MG63 (cell line): ENCODE measurements around the gene ILDR2. TPM values are rescaled to one million over a fixed set of nuclear protein-coding genes. Genes with fewer than 3 reads are reported as not detected.
A peak's percentile ranks its signal among the peaks of the same experiment; 100 is the strongest.

ENCODE experiments used
- DNase-seq: peaks from one replicate; pipeline ENCODE4 v3.0.0-alpha.2; 2020
- H3K27me3 ChIP-seq: fragments of 250-450 bp; sonication (Bioruptor Pico); 2 replicates; pipeline ENCODE4 v1.5.1; 2020; ENCODE audit warnings: mild to moderate bottlenecking, moderate library complexity
- H3K36me3 ChIP-seq: fragments of 250-450 bp; sonication (Bioruptor Pico); 2 replicates; pipeline ENCODE4 v1.5.1; 2020; ENCODE audit warnings: mild to moderate bottlenecking, moderate library complexity
- H3K4me3 ChIP-seq: fragments of 250-450 bp; sonication (Bioruptor Pico); 2 replicates; pipeline ENCODE4 v1.5.1; 2020; ENCODE audit warnings: mild to moderate bottlenecking, moderate library complexity
- H3K9me3 ChIP-seq: fragments of 250-450 bp; sonication (Bioruptor Pico); 2 replicates; pipeline ENCODE4 v1.5.1; 2020; ENCODE audit warnings: mild to moderate bottlenecking, moderate library complexity
- total RNA-seq: library from RNA; depleted of rRNA; stranded (reverse); fragments of >200 nt; shearing (Covaris generic); gene quantifications from 2 replicates; pipeline ENCODE4 v1.2.3, GENCODE V29; 2014; ENCODE audit warnings: low replicate concordance

ILDR2 gene
- total RNA-seq, 1 experiment from 2014 or later: not detected

DNA sequence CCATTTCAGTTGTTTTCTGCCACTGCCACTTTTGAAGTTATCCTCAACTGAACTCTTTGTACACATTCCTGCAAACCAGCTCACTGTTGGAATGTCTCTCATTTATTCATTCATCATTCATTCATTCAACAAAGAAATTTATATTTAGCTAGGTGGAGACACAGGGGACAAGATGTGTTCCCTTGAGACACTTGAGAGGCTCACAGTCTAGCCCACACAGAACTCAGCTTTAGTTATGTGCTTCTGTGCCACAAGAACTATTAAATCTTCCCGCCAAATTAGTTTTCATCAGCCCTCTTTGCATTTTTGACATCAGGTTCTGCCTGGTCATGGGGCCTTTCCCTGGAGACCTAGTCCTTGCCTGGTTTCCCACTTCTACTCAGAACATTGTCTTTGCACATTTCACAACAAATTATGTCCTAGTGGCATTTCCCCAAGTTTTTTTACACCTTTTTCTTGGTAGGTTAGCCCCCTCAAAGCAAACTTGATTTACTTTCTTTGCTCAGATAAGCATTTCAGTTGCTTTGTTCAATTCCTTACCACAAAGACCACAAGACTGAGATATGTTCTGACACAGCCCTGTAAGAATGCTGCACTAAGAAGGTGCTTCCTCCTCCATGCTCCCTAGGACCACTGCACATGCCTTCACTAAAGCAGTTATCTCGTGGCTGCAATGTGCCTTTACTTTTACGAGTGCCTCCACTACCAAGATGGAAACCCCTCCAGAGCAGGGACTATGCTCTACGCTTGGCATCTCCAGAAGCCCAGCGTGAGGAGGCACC, 31.0 kb downstream of the ILDR2 start:
- H3K4me3 ChIP-seq: no peak overlapping the region
- no peaks in the 10 kb centered on the region for H3K9me3 ChIP-seq

DNA sequence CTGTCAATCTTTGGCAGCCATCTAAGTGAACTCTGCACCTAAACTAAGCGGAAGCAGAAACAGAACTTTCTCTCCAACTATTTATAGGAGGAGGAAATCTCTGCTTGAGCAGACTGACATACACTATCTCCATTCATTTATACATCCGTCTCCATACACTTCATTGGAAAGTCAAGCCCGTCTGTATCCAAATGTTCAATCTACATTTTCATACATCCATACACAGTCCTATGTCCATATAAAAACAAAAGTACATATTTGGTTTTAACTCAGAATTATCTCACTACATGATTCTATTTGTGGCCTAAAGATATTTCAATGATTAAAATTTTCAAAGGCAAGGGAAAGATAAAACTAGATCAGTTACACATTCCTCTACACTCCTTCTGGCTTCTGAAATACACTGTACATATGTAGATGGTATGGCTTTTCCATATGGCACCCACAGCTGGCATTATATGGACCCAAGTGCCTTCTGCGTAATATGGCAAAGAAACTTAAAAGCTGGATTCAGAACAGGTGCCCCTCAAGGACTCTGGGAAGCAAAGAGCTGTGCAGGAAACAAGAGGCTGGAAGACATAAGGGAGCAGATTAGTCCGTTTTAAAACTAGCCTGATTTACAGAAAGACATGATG, 35.5 kb downstream of the ILDR2 start:
- no peaks in the 10 kb centered on the region; the same call in 1 of the 2 replicates for H3K9me3 ChIP-seq
- H3K36me3 ChIP-seq: no peaks in the 10 kb centered on the region
- no peak overlapping the region for H3K4me3 ChIP-seq
- H3K27me3 ChIP-seq: peaks cover 2% of the 10 kb centered on the region; the same call in 1 of the 2 replicates
- DNase-seq: no peak

More for the DNA sequence above, 31.0 kb downstream of the ILDR2 start:
- peaks cover 31% of the 10 kb centered on the region for H3K27me3 ChIP-seq
- H3K36me3 ChIP-seq: no peaks in the 10 kb centered on the region
- no peak for DNase-seq

DNA sequence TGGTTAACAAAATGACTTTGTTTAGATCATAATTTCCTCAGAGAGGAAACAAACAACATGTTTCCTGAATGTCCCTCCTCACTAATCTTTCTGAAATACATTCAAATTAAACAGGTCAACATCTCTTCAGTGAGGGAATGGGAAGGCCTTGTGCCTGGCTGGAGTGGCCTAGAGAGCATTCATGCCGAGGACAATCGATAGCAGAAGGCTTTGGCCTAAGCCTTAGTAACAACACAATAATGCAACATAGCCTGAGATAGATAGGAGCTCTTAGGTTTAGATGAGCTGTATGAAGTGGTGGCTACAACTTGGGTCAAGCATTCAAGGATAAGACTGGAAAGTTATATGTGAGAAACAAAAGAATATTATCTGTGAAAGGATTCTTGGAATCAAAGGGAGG, 37.4 kb downstream of the ILDR2 start:
- Histone ChIP-seq H3K9me3 (no peaks in the 10 kb centered on the region; the same call in 1 of the 2 replicates), H3K27me3 (no peaks in the 10 kb centered on the region; the same call in 1 of the 2 replicates), H3K4me3 (no peak overlapping the region), H3K36me3 (no peaks in the 10 kb centered on the region)
- no peak for DNase-seq

DNA sequence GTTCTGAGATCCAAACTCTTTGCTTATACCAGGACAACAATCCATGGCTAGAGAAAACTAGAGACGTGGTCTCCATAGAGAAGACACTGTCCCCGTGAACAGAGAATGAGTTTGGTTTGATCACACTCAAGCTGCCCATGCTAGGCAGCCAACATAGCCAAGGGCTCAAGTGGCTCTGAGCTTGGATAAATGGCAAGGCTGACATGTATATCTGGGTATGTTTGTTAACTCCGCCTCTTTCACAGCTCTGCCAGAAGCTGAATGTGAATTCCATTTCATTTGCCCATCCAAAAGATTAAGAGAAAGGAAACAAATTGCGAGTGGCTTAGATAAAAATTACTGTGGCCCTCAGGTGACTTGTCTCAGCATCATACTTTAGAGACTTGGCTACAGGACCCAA, 38.0 kb downstream of the ILDR2 start:
- no peaks in the 10 kb centered on the region for H3K36me3 ChIP-seq

DNA sequence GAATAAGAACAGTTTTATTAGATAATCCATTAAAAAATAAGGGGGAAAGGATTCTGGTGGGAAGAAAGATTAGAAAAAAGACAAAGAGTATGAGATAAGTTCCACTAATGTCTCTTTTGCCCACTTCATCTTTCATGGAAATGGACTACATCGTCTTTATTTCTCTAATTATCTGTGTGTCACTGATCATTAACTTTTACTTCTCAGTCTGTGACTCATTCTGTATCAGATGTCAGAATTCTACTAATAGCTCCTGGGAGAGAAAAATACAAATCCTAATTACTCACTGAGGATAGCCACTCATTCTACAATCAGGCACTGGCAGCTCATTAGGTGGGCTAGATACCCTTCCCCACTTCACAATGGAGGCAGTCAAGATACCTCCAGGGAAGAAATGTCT, 41.7 kb downstream of the ILDR2 start:
- Histone ChIP-seq H3K9me3 (no peaks in the 10 kb centered on the region; the same call in 1 of the 2 replicates), H3K4me3 (no peak overlapping the region), H3K36me3 (no peaks in the 10 kb centered on the region), H3K27me3 (peaks cover 15% of the 10 kb centered on the region; the same call in 1 of the 2 replicates)
- no peak for DNase-seq

More for the DNA sequence above, 38.0 kb downstream of the ILDR2 start:
- no peak for DNase-seq
- H3K27me3 ChIP-seq: no peaks in the 10 kb centered on the region; the same call in 1 of the 2 replicates
- no peaks in the 10 kb centered on the region; the same call in 1 of the 2 replicates for H3K9me3 ChIP-seq
- no peak overlapping the region for H3K4me3 ChIP-seq

DNA sequence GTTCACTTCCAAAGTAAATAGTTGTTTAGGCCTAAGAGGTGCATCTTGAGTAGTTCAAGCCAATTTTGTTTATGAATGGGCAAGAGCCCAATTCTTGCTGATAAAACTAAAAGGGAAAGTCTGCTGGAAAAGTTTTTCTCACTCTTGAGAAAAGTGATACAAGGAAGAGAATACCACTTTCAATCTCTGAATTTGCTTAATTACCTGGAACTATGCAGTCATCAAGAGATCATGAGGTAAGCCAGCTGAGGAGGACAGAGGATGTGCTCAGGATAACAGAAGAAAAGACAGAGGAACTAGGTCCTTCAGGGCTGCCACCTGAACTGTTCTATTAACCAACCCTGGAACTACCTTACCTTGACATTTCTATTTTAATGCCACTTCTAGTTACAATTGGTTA, 42.2 kb downstream of the ILDR2 start:
- H3K9me3 ChIP-seq: no peaks in the 10 kb centered on the region; the same call in 1 of the 2 replicates
- H3K4me3 ChIP-seq: no peak overlapping the region
- DNase-seq: no peak
- H3K36me3 ChIP-seq: no peaks in the 10 kb centered on the region
- peaks cover 15% of the 10 kb centered on the region; the same call in 1 of the 2 replicates for H3K27me3 ChIP-seq

DNA sequence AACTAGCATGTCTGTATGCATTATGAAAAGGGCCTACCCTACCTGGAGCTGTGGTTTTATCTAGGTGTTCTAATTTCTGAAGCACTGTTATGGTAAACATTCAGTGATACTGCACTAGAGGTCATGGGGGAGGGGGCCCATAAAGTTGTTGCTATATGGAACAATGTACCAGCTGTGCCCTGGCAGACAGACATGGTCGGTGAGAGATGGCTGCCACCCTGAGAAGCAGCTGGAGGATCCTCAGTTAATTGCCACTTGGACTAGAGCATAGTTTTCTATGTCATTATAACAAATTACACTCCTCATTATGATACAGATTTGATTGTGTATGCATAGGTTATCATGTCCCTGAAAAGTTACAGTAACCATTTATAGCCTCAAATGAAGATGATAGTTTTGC, 45.4 kb downstream of the ILDR2 start:
- no peaks in the 10 kb centered on the region for H3K36me3 ChIP-seq
- no peaks in the 10 kb centered on the region for H3K9me3 ChIP-seq
- peaks cover 15% of the 10 kb centered on the region; the same call in 1 of the 2 replicates for H3K27me3 ChIP-seq
- no peak for DNase-seq
- H3K4me3 ChIP-seq: no peak overlapping the region

DNA sequence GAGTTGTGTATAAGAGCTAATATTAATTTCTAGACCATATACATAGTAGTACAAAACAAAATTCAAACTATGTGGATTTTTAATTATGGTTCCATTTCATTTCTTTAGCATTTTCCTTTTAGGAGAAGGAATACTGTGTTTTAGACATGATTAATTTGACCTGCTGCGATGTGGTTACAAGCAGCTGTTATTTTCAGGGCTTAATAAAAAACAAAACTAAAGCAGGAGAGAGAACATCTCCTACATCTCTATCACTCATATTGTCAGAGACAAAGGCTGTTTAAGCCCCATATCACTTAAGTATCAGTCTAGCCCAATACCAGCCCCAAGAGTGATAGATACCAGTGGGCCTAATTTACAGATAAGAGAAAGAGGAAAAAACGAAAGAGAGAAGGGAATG, 47.6 kb downstream of the ILDR2 start:
- Histone ChIP-seq H3K9me3 (no peaks in the 10 kb centered on the region), H3K36me3 (no peaks in the 10 kb centered on the region)
- DNase-seq: no peak

DNA sequence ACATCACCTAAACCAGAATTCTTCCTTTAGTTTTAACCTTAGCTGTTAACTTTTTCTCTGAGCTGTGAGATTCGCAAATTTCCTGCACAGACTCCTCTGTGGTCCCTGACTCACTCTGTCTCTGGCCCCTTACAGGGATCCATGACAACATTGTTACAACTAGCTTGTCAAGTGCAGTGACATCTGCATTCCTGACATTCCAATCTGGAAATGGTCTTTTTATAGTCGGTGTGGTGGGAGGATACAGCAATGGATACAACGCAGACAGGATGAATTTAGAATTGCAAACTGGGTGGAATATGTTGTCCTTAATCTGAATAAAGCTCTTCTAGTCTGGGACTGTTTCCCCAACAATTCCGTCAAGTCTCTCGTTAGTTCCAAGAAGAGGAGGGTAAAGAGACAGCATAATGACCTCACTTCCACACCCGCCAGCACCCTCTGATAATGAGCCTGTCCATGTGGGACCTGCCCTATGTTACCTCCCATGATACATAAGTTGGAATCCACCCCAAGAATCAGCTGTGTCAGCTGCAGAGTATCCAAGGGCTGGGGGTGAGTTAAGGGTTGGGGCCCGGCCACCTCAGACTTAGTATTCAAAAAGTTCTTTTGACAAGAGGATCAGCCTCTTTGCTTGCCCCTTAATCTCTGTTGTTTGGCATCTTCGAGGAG, 49.4 kb downstream of the ILDR2 start:
- no peak for DNase-seq
- Histone ChIP-seq H3K4me3 (no peak overlapping the region), H3K36me3 (no peaks in the 10 kb centered on the region), H3K27me3 (peaks cover 7% of the 10 kb centered on the region; the same call in 1 of the 2 replicates), H3K9me3 (no peaks in the 10 kb centered on the region)

More for the DNA sequence above, 47.6 kb downstream of the ILDR2 start:
- Histone ChIP-seq H3K4me3 (no peak overlapping the region), H3K27me3 (peaks cover 15% of the 10 kb centered on the region; the same call in 1 of the 2 replicates)

DNA sequence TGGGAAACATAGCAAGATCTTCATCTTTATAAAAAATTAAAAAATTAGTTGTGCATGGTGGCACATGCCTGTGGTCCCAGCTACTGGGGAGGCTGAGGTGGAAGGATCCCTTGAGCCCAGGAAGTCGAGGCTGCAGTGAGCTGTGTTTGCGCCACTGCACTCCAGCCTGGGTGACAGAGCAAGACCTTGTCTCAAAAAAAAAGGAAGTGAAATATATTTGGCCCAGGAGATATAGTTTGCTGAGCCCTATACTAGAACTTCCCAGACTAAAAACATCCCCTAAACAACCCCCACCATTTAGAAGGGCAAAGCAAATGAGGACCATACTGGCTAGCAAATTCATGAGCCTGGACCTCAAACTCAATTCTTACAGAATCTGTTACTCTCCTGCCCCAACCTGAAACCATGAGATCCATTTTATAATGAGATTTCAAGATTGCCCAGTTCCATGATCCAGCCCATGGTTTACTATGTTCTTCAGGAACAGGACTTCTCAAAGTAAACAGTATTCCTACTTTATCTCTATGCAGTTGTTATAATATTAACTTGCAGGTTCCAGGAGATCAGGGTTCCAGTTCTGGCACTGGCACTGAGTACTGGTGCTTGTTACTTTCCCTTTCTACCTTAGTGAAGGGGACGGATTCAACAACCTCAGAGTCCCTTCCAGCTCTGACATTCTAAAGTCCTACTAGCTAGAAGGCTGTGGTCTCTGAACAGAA, 50.4 kb downstream of the ILDR2 start:
- no peak for DNase-seq
- Histone ChIP-seq H3K36me3 (no peaks in the 10 kb centered on the region), H3K4me3 (no peak overlapping the region), H3K9me3 (no peaks in the 10 kb centered on the region), H3K27me3 (peaks cover 4% of the 10 kb centered on the region; the same call in 1 of the 2 replicates)

DNA sequence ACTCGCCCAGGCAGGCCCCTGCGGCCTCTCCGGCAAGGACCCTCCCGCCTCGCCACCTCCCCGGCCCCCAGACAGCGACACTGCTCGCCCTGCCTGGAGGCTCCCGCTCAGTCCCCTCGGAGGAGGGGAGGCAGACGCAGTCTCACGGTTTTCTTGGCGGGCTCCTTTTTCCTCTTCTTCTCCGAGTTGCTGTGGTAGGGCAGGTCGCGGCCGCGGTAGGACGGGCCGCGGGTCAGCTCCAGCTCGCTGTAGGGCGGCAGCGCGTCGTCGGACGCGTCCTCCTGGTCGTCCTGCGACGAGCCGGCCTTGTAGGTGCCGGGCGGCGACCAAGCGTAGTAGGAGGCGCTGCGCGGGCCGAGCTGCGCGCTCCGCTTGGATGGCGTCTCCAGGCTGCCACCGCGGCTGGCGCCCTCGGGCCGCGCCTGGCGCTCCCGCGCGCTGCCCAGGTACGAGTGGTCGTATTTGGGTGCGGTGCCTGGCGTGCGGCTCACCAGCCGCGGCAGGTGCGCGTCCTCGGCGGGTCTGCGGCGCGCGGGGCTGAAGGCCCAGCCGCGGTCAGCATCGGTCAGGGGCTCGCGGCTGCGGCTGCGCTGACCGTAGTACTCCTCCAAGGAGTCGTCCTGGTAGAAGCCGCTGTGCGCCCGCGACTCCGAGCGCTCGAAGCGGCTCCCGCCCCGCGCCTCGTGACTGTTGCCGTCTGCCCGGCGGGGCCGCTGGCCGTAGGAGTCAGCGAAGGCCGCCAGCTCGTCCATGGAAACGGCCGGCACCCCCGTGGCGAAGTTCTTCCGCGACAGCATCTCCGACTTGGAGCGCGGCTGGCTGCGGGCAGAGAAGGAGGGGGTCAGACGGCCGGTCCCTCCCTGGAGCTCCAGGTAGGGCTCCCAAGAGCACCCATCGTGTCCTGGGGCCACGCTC, 54.5 kb downstream of the ILDR2 start:
- H3K36me3 ChIP-seq: no peaks in the 10 kb centered on the region
- peaks cover 14% of the 10 kb centered on the region; the same call in 1 of the 2 replicates for H3K27me3 ChIP-seq
- no peak overlapping the region for H3K4me3 ChIP-seq
- H3K9me3 ChIP-seq: no peaks in the 10 kb centered on the region
- DNase-seq: no peak

DNA sequence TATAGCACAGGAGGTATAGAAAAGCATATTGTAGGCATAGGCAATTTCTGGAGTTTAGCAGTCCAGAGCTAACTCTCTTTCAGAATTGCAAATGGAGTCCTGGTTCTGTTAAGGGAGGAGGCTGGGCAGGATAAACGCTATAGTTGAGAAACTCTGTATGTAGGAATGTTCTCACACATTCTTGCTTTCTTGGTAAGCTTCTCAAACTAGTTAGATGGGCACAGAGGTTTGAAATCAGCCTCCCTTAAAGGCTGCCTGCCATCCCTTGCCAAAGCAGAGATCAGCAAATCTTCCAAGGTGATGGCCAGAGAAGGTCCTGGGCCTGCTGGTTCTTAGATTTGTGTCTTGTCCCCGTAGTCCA, 56.4 kb downstream of the ILDR2 start:
- no peak for DNase-seq
- Histone ChIP-seq H3K36me3 (no peaks in the 10 kb centered on the region), H3K27me3 (peaks cover 14% of the 10 kb centered on the region; the same call in 1 of the 2 replicates), H3K4me3 (no peak overlapping the region), H3K9me3 (no peaks in the 10 kb centered on the region)

DNA sequence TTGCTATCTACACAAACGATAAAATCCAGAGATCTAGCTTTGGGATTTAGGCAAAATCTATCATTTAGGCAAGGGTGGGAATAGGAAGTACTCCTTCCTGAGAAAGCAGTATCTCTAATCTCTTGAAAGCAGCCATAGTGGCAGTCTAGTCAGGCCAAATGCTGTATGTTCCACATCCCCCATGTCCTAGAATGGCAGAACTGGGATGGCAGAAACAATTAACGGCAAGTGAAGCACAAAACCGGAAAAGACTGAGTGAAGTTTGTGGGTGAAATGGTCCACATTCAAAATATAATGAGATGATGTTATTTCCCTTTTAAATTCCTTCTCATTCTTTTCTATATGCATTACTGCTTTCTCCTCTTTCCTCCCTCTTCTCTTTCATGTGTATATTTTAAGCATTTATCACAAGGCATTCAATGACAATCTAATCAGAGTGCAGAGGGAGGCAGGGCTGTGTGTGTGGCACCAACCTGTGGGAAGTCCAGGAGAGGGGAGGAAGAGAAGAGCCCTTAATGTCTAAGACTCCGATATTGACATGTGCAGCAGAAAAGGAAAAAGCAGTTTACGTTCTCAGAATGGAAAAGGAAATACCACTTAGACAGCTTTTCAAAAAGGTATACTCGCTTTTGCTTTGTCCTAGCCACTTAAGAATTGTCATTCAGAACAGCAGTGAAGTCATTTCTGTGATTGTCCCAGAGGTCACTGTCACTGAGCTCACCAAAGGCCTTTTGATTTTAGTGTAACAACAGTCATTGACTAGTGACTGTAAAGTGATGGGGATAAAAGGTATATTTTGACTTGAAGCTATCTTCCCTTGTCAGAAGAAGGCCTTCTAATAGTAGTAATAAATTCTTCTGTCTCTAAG, 57.0 kb downstream of the ILDR2 start:
- Histone ChIP-seq H3K9me3 (no peaks in the 10 kb centered on the region), H3K36me3 (no peaks in the 10 kb centered on the region), H3K27me3 (peaks cover 14% of the 10 kb centered on the region; the same call in 1 of the 2 replicates), H3K4me3 (no peak overlapping the region)
- no peak for DNase-seq

DNA sequence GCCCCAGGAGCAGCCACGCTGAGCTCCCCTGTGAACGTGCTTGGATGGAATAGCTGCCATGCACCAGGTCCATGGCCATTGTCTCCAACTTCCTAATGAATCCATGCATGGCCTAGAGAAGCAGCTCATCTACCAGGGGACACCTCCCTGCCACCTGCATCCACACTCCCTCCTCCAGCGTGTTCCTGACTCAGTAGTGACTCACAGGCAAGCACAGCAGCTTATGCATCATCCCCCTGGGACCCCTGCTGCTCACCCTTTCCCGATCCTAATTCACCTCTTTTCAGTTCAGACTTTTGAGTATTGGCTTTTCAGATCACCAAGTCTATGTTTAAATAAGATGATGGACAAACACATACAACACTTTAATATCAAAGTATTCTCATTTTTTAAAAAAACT, 59.4 kb downstream of the ILDR2 start:
- Histone ChIP-seq H3K4me3 (no peak overlapping the region), H3K36me3 (no peaks in the 10 kb centered on the region), H3K9me3 (peaks cover 3% of the 10 kb centered on the region), H3K27me3 (peaks cover 14% of the 10 kb centered on the region; the same call in 1 of the 2 replicates)
- DNase-seq: peak; percentile 65

DNA sequence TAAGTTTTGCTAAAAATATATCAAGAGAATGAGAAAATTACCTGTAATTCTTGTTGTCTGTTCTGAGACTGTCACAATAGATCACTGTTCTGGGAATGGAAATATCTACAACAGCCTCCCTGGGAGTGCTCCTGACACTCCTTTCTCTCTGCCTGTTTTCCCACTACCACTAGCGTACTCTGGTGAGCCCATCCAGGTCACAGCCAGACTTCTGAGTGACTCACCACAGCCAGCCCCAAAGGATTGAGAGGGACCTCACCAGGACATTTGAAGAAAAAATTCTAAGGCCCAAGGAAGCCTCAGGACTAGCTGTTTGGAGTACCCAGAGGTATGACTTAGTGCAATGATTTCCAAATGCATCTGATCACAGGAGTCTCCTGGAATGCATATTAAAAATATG, 60.3 kb downstream of the ILDR2 start:
- H3K4me3 ChIP-seq: no peak overlapping the region
- H3K27me3 ChIP-seq: peaks cover 11% of the 10 kb centered on the region; the same call in 1 of the 2 replicates
- peaks cover 3% of the 10 kb centered on the region for H3K9me3 ChIP-seq
- no peaks in the 10 kb centered on the region for H3K36me3 ChIP-seq
- DNase-seq: no peak
